Right lung (tissue), 5 donors: ENCODE data around the gene SPEM1. TPM values are rescaled to one million over a fixed set of nuclear protein-coding genes. Genes with fewer than 3 reads are reported as not detected.

Experiments used
- DNase-seq, 2 donors: peaks; one replicate each; pipeline ENCODE4 v3.0.0-alpha.2; 2013
- polyA plus RNA-seq, 5 donors: library from polyadenylated mRNA; unstranded; fragments of 120-200 nt; gene quantifications; one replicate each; pipeline versions ENCODE4 v1.2.1 to v1.2.3, GENCODE V29; 2013; ENCODE audit warnings: inconsistent platforms in 1 of 5, low replicate concordance in 1 of 5; ENCODE audit not compliant: insufficient read length in 5 of 5, insufficient read depth in 1 of 5

Gene SPEM1
- polyA plus RNA-seq, 5 donors, result not detected

GRCh38 chr17:7396147-7396546, 24.0 kb upstream of the SPEM1 start:
- no peak for DNase-seq

DNA sequence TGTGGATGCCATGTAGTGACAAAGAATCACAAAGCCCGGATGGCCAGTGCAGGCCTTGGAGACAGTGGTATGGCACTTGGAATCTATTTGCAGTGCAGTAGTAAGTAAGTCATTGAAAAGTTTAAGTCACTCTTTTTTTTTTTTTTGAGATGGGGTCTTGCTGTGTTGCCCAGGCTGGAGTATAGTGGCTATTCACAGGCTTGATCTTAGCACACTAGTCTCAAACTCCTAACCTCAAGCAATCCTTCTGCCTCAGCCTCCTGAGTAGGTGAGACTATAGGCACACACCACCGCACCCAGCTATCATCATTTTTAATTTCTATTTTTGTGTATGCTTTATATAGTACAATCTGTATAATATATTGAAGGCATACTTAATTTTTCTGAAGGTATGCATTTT, 21.5 kb upstream of the SPEM1 start:
- no peak for DNase-seq

- no peak for DNase-seq
These were observed 16.9 kb upstream of the SPEM1 start for GRCh38 chr17:7403043-7403726.

DNA sequence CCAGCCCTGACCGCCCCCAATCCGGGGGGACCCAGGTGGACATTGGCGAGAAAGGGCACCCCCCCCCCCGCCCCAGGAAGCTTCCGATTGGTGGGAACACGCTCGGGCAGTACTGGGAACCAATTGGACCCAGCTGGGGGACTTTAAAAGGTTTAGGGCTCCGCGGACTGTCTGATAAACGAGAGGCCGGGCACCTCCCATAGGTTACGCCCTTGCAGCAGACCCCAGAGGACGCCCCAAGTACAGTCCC, 16.5 kb upstream of the SPEM1 start:
- DNase-seq, result no peak

- DNase-seq, result peak; percentile 98 to 99
These were observed 16.0 kb upstream of the SPEM1 start, which contains the start of gene TMEM256 for GRCh38 chr17:7403977-7404736. TMEM256 (minus strand) TSS chr17:7404097; CDS start chr17:7404084, 13 bp downstream.

DNA sequence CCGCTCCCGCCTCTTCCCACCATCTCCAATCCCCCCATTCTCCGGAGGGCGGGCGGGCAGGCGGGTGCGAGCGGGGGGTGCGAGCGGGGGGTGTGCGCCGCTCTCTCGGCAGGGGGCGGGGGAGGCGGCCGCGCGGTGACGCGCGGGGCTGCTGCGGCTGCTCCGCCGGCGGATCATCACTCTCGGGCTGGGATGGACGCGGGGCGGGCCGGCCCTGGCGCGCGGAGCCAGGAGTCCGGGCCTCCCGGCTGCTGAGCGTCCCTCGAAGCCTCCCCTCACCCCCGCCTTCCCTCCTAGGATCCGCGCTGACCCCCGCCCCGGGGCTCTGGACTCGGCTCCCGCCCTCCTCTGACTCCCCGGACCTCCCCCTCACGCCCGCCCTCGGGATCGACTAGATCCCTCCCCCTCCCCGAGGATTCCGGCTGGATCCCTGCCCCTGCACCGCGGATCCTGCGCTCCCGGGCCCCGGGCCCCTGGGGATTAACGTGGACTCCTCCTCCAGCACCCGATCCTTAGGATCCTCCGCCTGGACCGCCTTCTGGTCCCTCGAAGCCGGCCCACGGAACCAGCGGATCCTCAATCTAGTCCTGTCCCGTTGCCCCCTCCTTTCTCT, 15.3 kb upstream of the SPEM1 start:
- no peak for DNase-seq

GRCh38 chr17:7405350-7406234, 14.5 kb upstream of the SPEM1 start:
- DNase-seq, result no peak

DNA sequence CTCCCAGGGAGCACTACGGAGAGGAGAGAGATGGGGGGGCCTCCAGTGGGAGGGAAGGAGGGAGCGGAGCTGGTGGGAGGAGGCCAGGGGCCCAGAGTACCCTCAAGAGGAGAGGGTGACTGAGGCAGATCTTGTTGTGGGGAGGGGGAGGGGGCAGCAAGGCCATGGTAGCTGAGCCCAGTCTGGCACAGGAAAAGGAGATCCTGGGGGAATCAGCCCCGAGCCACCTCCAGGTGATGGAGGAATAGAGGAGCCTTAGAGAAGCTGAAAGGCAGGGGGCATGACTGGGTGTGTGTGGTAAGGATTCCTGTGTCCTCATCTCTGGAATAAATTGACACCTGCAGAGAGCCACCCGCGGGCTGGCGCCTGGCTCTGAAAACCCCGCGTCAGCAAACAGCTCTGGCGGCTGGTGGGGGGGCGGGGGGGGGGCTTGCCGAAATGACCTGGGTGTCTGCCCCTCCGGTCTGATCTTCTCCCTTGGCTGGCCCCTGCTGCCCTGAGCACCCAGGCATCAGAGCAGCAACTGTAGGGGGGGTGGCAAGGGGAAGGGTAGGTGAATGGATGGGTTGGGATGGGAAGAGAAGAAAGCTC, 13.8 kb upstream of the SPEM1 start:
- DNase-seq, result no peak

GRCh38 chr17:7407082-7407481, 13.0 kb upstream of the SPEM1 start:
- DNase-seq, result no peak

DNA sequence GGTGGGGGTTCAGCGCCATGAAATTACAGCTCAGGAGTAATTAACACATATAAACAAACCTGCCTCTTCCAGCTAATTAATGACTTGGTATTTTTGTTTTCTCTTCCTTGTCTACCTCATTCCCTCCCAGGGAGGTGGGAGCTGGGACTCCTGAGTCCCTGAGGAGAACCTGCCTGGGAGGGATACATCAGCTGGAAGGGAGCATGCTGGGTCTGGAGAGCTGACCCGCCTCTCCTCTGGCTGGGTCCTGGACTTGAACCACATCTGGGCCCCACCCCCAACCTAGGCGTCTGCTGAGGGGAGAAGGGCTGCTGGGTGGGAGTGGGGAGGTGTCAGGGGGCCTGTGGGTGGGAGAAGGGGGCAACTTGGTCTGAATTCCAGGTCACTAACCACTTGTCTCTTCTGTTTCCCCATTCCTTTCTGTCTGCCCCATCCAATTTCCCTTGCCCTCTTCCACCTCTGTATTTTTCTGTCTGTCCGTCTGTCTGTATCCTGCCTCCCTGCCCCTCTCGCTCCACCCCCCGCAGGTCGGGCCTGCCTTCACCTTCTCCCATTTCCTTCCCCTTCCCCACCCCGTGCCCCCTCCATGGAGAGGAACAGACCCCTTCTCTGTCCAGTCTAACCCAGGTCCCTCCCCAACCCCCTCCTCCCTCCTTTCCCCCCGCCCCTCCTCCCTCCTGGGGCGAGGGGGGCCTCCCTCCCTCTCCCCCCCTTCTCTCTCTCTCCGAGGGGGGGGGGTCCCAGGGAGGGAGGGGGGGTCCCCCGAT, 12.5 kb upstream of the SPEM1 start, which contains the start of gene NLGN2:
Gene NLGN2, plus strand, starts transcription at position 361 of the 767 bp plus-strand sequence. CDS start 411 bp downstream, outside the sequence.
- DNase-seq, result no peak

GRCh38 chr17:7408252-7408727, 11.8 kb upstream of the SPEM1 start:
- no peak for DNase-seq

GRCh38 chr17:7408863-7409262, 11.3 kb upstream of the SPEM1 start:
- DNase-seq, result no peak

- no peak for DNase-seq
These were observed 10.4 kb upstream of the SPEM1 start for GRCh38 chr17:7409716-7410115.

DNA sequence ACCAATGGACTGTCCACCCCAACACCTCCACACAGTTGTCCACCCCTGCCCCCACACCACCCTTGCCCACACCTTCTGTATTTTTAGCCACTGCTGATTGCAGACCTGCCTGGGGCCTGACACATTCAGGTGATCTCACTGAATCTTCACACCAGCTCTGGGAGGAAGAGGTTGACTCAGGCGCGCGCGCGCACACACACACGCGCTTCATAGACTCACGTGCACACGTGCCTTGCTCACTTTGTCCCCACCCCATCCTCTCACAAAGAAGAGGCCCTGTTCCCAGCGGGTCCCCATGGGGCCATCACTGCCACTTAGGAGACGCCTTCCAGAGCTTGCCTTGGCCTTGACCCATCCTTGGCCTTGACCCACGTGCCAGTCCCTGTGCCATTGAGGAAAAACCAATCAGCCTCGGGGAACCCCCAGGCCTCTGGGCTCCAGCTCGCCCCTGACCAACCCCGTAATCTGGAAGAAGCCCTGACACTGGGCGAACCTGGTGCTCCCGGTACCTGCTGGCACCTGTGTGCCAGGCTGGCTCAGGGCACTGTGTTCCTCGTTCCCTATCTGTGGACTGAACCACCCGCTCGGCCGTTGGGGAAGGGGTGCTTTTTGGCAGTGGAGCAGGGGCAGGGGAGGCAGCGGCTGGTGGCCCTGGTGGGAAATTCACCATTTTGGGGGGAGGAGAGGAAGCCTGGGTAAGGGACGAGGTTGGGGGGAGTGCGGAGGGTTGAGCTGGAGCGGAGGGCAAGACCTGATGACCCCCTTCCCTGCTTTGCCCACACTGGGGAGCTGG, 9.3 kb upstream of the SPEM1 start:
- DNase-seq, result no peak

DNA sequence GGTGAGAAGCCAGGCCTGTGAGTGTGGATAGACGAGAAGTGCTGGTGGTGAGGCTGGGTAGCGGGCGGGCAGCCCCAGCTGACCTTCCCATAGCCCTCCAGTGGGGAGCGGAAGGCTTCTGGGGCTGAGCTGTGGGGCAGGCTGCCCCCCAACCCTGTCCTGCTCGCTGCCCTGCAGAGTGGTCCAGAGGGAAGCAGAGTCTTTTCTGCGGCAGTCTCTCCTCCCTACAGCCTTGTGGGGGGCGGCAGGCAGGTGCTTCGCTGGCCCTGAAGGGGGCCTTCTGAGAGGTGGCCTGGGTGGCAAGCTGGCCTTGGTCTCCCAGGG, 8.7 kb upstream of the SPEM1 start:
- no peak for DNase-seq

DNA sequence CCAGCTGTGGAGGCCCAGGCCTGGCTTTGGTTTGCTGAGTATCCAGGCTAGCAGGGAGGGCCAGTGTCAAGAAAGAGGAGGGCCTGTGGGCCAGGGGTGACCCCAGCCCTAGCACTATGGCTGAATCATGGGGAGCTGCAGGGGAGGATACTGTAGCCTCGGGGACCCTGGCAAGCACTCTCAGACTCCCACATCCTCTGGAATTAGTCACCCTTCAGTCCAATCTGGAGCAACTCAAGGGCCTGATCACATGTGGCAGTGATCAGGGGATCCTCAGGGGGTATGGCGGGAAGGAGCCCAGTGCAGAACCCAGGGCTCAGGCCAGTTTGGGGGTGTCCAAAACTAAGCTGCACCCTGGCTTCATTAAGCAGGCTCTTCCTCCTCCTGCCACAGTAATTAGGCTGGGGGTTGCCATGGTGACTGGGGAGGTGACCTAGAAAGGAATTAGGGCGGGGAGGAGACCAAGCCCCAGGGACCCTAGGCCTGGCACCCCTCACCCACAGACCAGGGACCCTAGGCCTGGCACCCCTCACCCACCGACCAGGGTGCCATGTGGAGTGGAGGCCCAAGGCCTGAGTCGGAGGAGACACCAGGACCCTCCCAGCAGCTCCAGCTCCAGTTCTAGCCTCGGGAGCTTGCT, 6.7 kb upstream of the SPEM1 start:
- no peak for DNase-seq

DNA sequence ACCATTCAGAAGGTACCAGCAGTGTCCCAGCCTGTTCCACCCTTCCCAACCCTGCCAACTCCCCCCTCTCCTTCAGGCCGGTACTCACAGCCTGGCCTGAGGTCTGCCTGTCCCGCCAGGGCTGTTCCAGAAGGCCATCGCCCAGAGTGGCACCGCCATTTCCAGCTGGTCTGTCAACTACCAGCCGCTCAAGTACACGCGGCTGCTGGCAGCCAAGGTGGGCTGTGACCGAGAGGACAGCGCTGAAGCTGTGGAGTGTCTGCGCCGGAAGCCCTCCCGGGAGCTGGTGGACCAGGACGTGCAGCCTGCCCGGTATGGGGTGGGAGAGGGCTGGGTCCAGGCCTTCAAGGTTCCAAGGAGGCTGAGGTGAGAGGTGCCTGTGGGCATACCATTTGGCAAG, 5.3 kb upstream of the SPEM1 start:
- no peak for DNase-seq

DNA sequence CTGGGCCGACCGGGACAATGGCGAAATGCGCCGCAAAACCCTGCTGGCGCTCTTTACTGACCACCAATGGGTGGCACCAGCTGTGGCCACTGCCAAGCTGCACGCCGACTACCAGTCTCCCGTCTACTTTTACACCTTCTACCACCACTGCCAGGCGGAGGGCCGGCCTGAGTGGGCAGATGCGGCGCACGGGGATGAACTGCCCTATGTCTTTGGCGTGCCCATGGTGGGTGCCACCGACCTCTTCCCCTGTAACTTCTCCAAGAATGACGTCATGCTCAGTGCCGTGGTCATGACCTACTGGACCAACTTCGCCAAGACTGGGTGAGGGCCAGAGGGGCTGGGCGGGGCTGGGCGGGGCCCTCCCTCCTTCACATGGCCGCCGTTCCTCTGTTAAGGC, 4.3 kb upstream of the SPEM1 start:
- DNase-seq, result no peak

GRCh38 chr17:7416323-7416722, 3.8 kb upstream of the SPEM1 start:
- DNase-seq, result no peak
